ENCODE results near the gene GPSM3. TPM values are rescaled to one million over a fixed set of nuclear protein-coding genes. Genes with fewer than 3 reads are reported as not detected.
A peak's percentile ranks its signal among the peaks of the same experiment; 100 is the strongest.

GPSM3 gene
- total RNA-seq, 1 donor from 2014 or later: 199 TPM

- H3K4me3 Mint-ChIP-seq: peak overlapping the region; percentile 2
- intact Hi-C loops (cut with micrococcal nuclease): loop anchor here (2.0 kb wide), 1 partner anchor 28 kb away; no protein-coding TSS in a partner anchor
- H3K9me3 Mint-ChIP-seq: no peaks in the 10 kb centered on the region
- H3K27me3 Mint-ChIP-seq: no peaks in the 10 kb centered on the region
- H3K36me3 Mint-ChIP-seq (ENCODE audit: low read depth): no peaks in the 10 kb centered on the region
- H3K27ac Mint-ChIP-seq: peak overlapping the region; percentile 83
- TF ChIP-seq, protein P1, sequence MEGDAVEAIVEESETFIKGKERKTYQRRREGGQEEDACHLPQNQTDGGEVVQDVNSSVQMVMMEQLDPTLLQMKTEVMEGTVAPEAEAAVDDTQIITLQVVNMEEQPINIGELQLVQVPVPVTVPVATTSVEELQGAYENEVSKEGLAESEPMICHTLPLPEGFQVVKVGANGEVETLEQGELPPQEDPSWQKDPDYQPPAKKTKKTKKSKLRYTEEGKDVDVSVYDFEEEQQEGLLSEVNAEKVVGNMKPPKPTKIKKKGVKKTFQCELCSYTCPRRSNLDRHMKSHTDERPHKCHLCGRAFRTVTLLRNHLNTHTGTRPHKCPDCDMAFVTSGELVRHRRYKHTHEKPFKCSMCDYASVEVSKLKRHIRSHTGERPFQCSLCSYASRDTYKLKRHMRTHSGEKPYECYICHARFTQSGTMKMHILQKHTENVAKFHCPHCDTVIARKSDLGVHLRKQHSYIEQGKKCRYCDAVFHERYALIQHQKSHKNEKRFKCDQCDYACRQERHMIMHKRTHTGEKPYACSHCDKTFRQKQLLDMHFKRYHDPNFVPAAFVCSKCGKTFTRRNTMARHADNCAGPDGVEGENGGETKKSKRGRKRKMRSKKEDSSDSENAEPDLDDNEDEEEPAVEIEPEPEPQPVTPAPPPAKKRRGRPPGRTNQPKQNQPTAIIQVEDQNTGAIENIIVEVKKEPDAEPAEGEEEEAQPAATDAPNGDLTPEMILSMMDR (IDR thresholded peaks at IDR 0.05): no peak
- ChIA-PET CTCF (no interaction called here), POLR2A (interaction anchor here (1.2 to 1.4 kb wide), 2 partner anchors 28 to 29 kb away, joined by 7 read pairs; no protein-coding TSS in a partner anchor)
- peak; percentile 83 for ATAC-seq (ENCODE audit: low read depth)
- no peak for DNase-seq
- peaks cover 75% of the 10 kb centered on the region for H3K4me1 Mint-ChIP-seq
These were observed 32.3 kb upstream of the GPSM3 start for GRCh38 chr6:32224696-32225095.

GRCh38 chr6:32223258-32224235, 31.1 kb upstream of the GPSM3 start, which contains the start of gene NOTCH4:
NOTCH4 (minus strand) TSS chr6:32224067; CDS start chr6:32223928, 139 bp downstream.
- CTCF ChIA-PET: no interaction called here
- ATAC-seq (ENCODE audit: low read depth) (no peak), DNase-seq (no peak)
- peak within 1 kb of the TSS; percentile 83 for H3K27ac Mint-ChIP-seq
- H3K27me3 Mint-ChIP-seq: no peaks in the 10 kb centered on the region
- H3K4me1 Mint-ChIP-seq: peaks cover 70% of the 10 kb centered on the region
- no peaks in the 10 kb centered on the region for H3K9me3 Mint-ChIP-seq
- H3K4me3 Mint-ChIP-seq: peak within 1 kb of the TSS; percentile 2
- no peaks in the 10 kb centered on the region for H3K36me3 Mint-ChIP-seq (ENCODE audit: low read depth)
- TF ChIP-seq, protein P1 (IDR thresholded peaks at IDR 0.05): no peak
- intact Hi-C loops (cut with micrococcal nuclease): loop anchor here (2.0 kb wide), 1 partner anchor 27 kb away; no protein-coding TSS in a partner anchor
- POLR2A ChIA-PET: interaction anchor here (0.7 kb wide), 1 partner anchor 33 kb away, joined by 4 read pairs; no protein-coding TSS in a partner anchor

DNA sequence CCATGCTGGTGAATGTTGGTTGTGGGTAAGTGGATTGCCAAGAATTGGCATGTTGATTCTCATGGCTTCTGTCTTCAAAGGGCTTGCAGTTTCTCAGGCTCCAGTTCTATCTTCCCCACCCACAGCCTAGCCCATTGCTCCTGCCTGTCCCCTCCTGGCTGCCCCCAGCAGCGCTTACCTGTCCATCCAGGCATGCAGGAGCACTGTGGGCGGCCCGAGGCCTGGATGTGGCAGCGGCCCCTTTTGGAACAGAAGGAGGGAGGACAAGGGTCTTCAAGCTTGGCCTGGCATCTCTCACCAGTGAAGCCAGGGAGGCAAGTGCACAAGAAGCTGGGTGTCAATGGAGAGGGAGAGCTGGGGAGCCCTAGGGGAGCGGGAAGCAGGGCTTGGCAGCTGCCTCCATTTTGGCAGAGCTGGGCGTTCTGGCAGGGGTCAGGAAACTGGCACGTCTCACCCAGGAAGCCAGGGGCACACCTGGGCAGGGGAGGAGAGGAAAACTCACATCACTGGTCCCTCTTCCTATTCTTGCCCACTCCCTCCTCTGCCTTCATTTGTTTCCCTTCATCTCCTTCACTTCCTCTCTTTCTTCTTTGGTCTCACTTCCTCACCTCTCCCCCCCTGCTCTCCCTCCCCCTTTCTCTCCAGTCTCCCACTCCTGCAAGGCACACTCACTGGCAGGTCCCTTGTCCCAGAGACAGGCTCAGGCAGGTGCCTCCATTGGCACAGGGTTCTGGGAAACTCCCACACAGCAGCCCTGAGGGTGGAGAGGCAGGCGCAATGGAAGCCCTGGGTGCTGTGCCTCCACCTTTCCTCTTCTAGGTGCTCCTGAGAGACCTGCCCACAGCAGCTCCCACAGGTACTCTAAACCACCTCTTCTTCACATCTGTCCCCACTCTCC, 30.1 kb upstream of the GPSM3 start:
- no peak for DNase-seq
- ChIA-PET CTCF (no interaction called here), POLR2A (no interaction called here)
- no peak for ATAC-seq (ENCODE audit: low read depth)
- H3K4me1 Mint-ChIP-seq: peaks cover 63% of the 10 kb centered on the region
- no peaks in the 10 kb centered on the region for H3K36me3 Mint-ChIP-seq (ENCODE audit: low read depth)
- H3K4me3 Mint-ChIP-seq: no peak overlapping the region
- intact Hi-C loops (cut with micrococcal nuclease): no loop called here
- H3K27ac Mint-ChIP-seq: no peak overlapping the region
- no peaks in the 10 kb centered on the region for H3K27me3 Mint-ChIP-seq
- TF ChIP-seq, protein P1 (IDR thresholded peaks at IDR 0.05): no peak
- no peaks in the 10 kb centered on the region for H3K9me3 Mint-ChIP-seq

GRCh38 chr6:32220021-32220420, 27.6 kb upstream of the GPSM3 start:
- no peak for DNase-seq
- intact Hi-C loops (cut with micrococcal nuclease): no loop called here

More at GRCh38 chr6:32220021-32220420, 27.6 kb upstream of the GPSM3 start:
- TF ChIP-seq, protein P1 (IDR thresholded peaks at IDR 0.05): no peak
- no peak for ATAC-seq (ENCODE audit: low read depth)
- no peaks in the 10 kb centered on the region for H3K27me3 Mint-ChIP-seq
- no peaks in the 10 kb centered on the region for H3K9me3 Mint-ChIP-seq
- ChIA-PET POLR2A (no interaction called here), CTCF (no interaction called here)
- H3K4me3 Mint-ChIP-seq: no peak overlapping the region
- no peaks in the 10 kb centered on the region for H3K36me3 Mint-ChIP-seq (ENCODE audit: low read depth)
- H3K4me1 Mint-ChIP-seq: peaks cover 38% of the 10 kb centered on the region
- H3K27ac Mint-ChIP-seq: no peak overlapping the region

Measured in activated B cell treated with CpG ODN at 0.5 μM for 24 hours (primary cell).